ENCODE results near the gene NDUFB10.
A peak's percentile ranks its signal among the peaks of the same experiment; 100 is the strongest.

The NDUFB10 gene

DNA sequence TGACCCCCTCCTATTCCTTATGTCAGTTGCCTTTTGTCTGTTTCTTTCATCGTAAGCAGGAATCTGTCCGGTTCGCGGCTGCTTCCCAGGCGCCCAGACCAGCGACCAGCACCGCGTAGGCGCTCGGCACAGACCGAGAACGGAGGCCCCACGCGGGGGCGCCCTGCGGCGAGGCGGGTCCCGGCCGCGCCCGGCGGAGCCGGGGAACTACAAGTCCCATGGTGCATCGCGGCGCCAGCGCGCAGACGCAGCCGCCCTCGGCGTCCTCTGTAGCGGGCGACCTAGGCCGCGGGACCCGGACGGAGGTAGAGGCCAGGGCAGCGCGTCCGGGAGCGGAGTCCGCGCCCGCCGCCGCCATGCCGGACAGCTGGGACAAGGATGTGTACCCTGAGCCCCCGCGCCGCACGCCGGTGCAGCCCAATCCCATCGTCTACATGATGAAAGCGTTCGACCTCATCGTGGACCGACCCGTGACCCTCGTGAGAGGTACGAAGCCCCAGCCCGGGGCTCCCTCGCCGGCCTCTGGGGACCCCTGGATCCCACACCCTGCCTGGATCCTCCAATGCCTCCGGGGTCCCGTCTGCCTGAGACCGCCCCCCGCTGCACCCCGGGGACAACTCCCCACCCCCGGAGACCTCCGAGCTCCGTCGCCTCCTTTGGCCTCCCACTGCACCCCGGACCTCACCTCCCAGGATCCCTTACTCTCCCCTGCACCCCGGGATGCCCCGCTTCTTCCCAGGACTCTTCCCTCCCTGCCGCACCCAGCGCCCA, at the start of gene NDUFB10:
NDUFB10 (plus strand) TSS at position 270 of the 771 bp plus-strand sequence; CDS start at position 357, 87 bp downstream.
- no peak for FAIRE-seq
- DNase-seq (ENCODE audit: insufficient read length, low spot score) = peak; percentile 75
- TF ChIP-seq, protein P1, sequence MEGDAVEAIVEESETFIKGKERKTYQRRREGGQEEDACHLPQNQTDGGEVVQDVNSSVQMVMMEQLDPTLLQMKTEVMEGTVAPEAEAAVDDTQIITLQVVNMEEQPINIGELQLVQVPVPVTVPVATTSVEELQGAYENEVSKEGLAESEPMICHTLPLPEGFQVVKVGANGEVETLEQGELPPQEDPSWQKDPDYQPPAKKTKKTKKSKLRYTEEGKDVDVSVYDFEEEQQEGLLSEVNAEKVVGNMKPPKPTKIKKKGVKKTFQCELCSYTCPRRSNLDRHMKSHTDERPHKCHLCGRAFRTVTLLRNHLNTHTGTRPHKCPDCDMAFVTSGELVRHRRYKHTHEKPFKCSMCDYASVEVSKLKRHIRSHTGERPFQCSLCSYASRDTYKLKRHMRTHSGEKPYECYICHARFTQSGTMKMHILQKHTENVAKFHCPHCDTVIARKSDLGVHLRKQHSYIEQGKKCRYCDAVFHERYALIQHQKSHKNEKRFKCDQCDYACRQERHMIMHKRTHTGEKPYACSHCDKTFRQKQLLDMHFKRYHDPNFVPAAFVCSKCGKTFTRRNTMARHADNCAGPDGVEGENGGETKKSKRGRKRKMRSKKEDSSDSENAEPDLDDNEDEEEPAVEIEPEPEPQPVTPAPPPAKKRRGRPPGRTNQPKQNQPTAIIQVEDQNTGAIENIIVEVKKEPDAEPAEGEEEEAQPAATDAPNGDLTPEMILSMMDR (IDR thresholded peaks at IDR 0.05; ENCODE audit: insufficient read depth, missing control alignments) = peak; percentile 66

- TF ChIP-seq, protein P1 (IDR thresholded peaks at IDR 0.05; ENCODE audit: insufficient read depth, missing control alignments) = no peak
- peak; percentile 29 for FAIRE-seq
- peak; percentile 99 for DNase-seq (ENCODE audit: insufficient read length, low spot score)
These were observed 49.6 kb upstream of the NDUFB10 start for GRCh38 chr16:1909561-1910231.

- DNase-seq (ENCODE audit: insufficient read length, low spot score) (no peak), FAIRE-seq (no peak)
- TF ChIP-seq, protein P1 (IDR thresholded peaks at IDR 0.05; ENCODE audit: insufficient read depth, missing control alignments) = no peak
These were observed 47.7 kb upstream of the NDUFB10 start for GRCh38 chr16:1911467-1912214.

- TF ChIP-seq, protein P1 (IDR thresholded peaks at IDR 0.05; ENCODE audit: insufficient read depth, missing control alignments) = no peak
- DNase-seq (ENCODE audit: insufficient read length, low spot score) (no peak), FAIRE-seq (no peak)
These were observed 47.2 kb upstream of the NDUFB10 start for GRCh38 chr16:1912215-1912543.

GRCh38 chr16:1913327-1914083, 45.8 kb upstream of the NDUFB10 start:
- TF ChIP-seq, protein P1 (IDR thresholded peaks at IDR 0.05; ENCODE audit: insufficient read depth, missing control alignments) = no peak
- DNase-seq (ENCODE audit: insufficient read length, low spot score) (no peak), FAIRE-seq (no peak)

DNA sequence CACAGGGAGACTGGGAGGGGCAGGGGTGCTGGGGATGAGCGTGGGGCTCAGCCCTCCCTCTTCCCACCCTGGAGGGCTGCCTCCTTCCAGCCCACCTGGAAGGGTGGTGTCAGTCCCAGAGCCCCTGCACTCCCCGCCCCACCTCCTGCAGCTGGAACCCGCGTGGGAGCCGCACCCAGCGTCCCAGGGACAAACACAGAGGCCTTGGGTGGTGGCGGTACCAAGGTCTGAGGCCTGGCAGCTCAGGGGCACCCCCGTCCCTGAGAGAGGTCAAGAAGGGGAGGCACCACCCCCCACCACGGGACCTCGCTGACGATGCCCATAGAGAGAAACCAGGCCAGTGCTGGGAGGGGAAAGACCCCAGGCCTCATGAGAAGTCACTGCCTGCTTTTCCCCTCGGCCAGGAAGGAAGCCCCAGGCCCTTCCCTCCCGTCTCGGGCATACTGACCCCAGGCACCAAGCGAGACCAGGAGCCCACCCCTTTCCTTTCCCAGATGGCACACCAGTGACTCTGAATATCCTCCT, 45.2 kb upstream of the NDUFB10 start:
- no peak for FAIRE-seq
- TF ChIP-seq, protein P1 (IDR thresholded peaks at IDR 0.05; ENCODE audit: insufficient read depth, missing control alignments) = no peak
- no peak for DNase-seq (ENCODE audit: insufficient read length, low spot score)

Measured in D721Med (cell line).